ENCODE data around the gene ATP9B.

DNA sequence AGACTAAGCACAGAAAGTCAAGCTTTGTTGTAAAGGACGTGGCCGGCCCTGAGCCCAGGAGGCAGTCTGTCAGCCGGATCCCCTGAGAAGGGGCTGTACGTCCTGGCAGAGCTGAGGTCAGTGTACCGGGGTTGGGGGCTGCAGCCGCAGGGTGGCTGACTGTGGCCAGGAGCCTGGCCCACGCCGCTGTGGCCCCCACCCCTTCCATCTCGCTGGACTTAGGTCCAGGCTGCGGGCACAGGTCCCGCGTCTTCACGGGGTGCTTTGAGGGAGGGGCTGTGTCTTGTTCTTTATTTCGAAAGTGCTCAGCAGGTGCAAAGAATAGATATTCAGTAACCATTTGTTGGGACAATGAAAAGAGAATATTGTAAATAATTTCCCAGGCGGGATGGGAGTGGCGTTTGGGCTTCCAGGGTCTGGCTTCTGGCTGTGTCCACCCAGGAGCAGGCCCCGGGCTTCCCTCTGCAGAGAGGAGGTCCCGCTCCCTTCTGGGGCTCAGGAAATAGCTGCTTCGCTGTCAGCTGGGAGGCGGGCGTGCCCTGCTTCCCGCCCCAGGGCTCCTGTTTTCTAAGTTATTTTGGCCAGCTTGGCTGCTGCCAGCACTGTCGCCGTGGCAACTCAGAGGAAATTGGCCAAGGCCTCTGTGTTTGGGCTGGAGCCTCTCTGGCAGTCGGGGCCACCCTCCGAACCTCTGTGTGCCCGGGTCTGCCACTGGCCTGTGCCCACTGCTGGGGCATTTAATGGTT is 334.0 kb downstream of the ATP9B start:
- no peak for TF ChIP-seq POLR2A (IDR thresholded peaks at IDR 0.05)
- TF ChIP-seq CTCF (IDR thresholded peaks at IDR 0.05): no peak

All from vagina (tissue), 2 donors.